DOHH2 (cell line): Measurements from ENCODE around the gene NEK10.
"Not testable (repeated sequence)": the region's sequence is repeated elsewhere in the genome, so short reads cannot be mapped to it uniquely, and the experiment has no call there.

Experiments
- H3F3A ChIP-seq: fragments of 200-600 bp; sonication (generic), shearing (Covaris generic); 2 replicates; pipeline ENCODE4 v1.6.0; 2016; ENCODE audit warnings: antibody characterized with exemption, mild to moderate bottlenecking; ENCODE audit not compliant: control insufficient read depth, insufficient read depth
- H3K27ac ChIP-seq: fragments of 200-600 bp; sonication (generic); 2 replicates; pipeline ENCODE4 v1.5.1; 2014; ENCODE audit warnings: low read depth, mild to moderate bottlenecking, low read length, moderate library complexity
- H3K27me3 ChIP-seq: fragments of 200-600 bp; sonication (generic); 2 replicates; pipeline ENCODE4 v1.6.1; 2014; ENCODE audit warnings: mild to moderate bottlenecking, low read length, mixed read lengths; ENCODE audit not compliant: control insufficient read depth
- H3K36me3 ChIP-seq: fragments of 200-600 bp; sonication (generic); 2 replicates; pipeline ENCODE4 v1.6.1; 2014; ENCODE audit warnings: mild to moderate bottlenecking, low read length, moderate library complexity, mixed read lengths; ENCODE audit not compliant: control insufficient read depth
- H3K4me1 ChIP-seq: fragments of 200-600 bp; sonication (generic); 2 replicates; pipeline ENCODE4 v1.6.1; 2014; ENCODE audit warnings: mild to moderate bottlenecking, low read length, mixed read lengths; ENCODE audit not compliant: control insufficient read depth
- H3K4me2 ChIP-seq: fragments of 200-600 bp; sonication (generic); 2 replicates; pipeline ENCODE4 v1.6.0; 2014; ENCODE audit warnings: mild to moderate bottlenecking, low read length, moderate library complexity
- H3K4me3 ChIP-seq: fragments of 200-600 bp; sonication (generic); 2 replicates; pipeline ENCODE4 v1.5.1; 2014; ENCODE audit warnings: mild to moderate bottlenecking, low read length, mixed read lengths
- H3K79me2 ChIP-seq: fragments of 200-600 bp; sonication (generic); 2 replicates; pipeline ENCODE4 v1.6.1; 2014; ENCODE audit warnings: mild to moderate bottlenecking, low read length, mixed read lengths; ENCODE audit not compliant: control insufficient read depth
- H3K9me2 ChIP-seq: fragments of 200-600 bp; sonication (generic); replicated peaks from 2 replicates; pipeline ENCODE4 v1.6.1; 2014; ENCODE audit warnings: mild to moderate bottlenecking, low read length, mixed read lengths; ENCODE audit not compliant: control insufficient read depth
- H3K9me3 ChIP-seq: fragments of 200-600 bp; sonication (generic); 2 replicates; pipeline ENCODE4 v1.6.1; 2014; ENCODE audit warnings: antibody characterized with exemption, low read length, mixed read lengths; ENCODE audit not compliant: control insufficient read depth, insufficient read depth
- H4K20me1 ChIP-seq: fragments of 200-600 bp; sonication (generic); 2 replicates; pipeline ENCODE4 v1.6.0; 2014; ENCODE audit warnings: low read depth, mild to moderate bottlenecking, antibody characterized with exemption, low read length, moderate library complexity; ENCODE audit not compliant: control insufficient read depth, insufficient read depth
- CTCF ChIP-seq: fragments of 200-600 bp; sonication (generic); IDR thresholded peaks from one replicate; pipeline ENCODE4 v1.5.1; 2014; ENCODE audit warnings: antibody characterized with exemption, mild to moderate bottlenecking, low read depth, low read length; ENCODE audit not compliant: poor library complexity, severe bottlenecking
- EZH2phosphoT487 ChIP-seq: fragments of 200-600 bp; sonication (generic); IDR thresholded peaks from 2 replicates; pipeline ENCODE4 v1.6.1; 2017; ENCODE audit warnings: borderline replicate concordance, mild to moderate bottlenecking, antibody characterized with exemption, low read length, moderate library complexity, mixed read lengths

NEK10 gene

GRCh38 chr3:27333843-27334242 lies 35.3 kb downstream of the NEK10 start:
- peaks cover 2% of the 10 kb centered on the region; the same call in 1 of the 2 replicates for H3K4me1 ChIP-seq
- H4K20me1 ChIP-seq, result no peaks in the 10 kb centered on the region
- H3K79me2 ChIP-seq, result no peaks in the 10 kb centered on the region
- H3K4me2 ChIP-seq, result no peak overlapping the region
- H3F3A ChIP-seq, result no peaks in the 10 kb centered on the region
- H3K9me3 ChIP-seq, result no peaks in the 10 kb centered on the region; the same call in 1 of the 2 replicates
- H3K9me2 ChIP-seq, result no peaks in the 10 kb centered on the region
- no peaks in the 10 kb centered on the region for H3K36me3 ChIP-seq
- H3K27ac ChIP-seq, result no peak overlapping the region
- no peak for TF ChIP-seq CTCF
- no peak for TF ChIP-seq EZH2phosphoT487
- H3K4me3 ChIP-seq, result no peak overlapping the region
- H3K27me3 ChIP-seq, result no peaks in the 10 kb centered on the region

GRCh38 chr3:27328982-27329762 lies 40.0 kb downstream of the NEK10 start:
- H3K4me3 ChIP-seq, H4K20me1 ChIP-seq, H3K36me3 ChIP-seq, H3K27ac ChIP-seq, H3K27me3 ChIP-seq, H3K9me3 ChIP-seq, H3K9me2 ChIP-seq, H3F3A ChIP-seq, H3K4me1 ChIP-seq, H3K4me2 ChIP-seq, H3K79me2 ChIP-seq: not testable (repeated sequence)

GRCh38 chr3:27326629-27327545 lies 42.3 kb downstream of the NEK10 start:
- no peaks in the 10 kb centered on the region for H3K9me2 ChIP-seq
- no peak for TF ChIP-seq EZH2phosphoT487
- no peak overlapping the region for H3K27ac ChIP-seq
- H3K4me3 ChIP-seq, result no peak overlapping the region
- no peaks in the 10 kb centered on the region for H4K20me1 ChIP-seq
- H3K36me3 ChIP-seq, result no peaks in the 10 kb centered on the region
- no peaks in the 10 kb centered on the region for H3K27me3 ChIP-seq
- H3K4me2 ChIP-seq, result no peak overlapping the region
- no peaks in the 10 kb centered on the region; the same call in 1 of the 2 replicates for H3K9me3 ChIP-seq
- no peaks in the 10 kb centered on the region for H3K4me1 ChIP-seq
- H3K79me2 ChIP-seq, result no peaks in the 10 kb centered on the region
- no peaks in the 10 kb centered on the region for H3F3A ChIP-seq

- H3K4me1 ChIP-seq, result no peaks in the 10 kb centered on the region
- H3K4me2 ChIP-seq, result no peak overlapping the region
- TF ChIP-seq EZH2phosphoT487 (no peak), CTCF (no peak)
These were observed 43.0 kb downstream of the NEK10 start for GRCh38 chr3:27326202-27326601.

More at GRCh38 chr3:27326202-27326601, 43.0 kb downstream of the NEK10 start:
- Histone ChIP-seq H3F3A (no peaks in the 10 kb centered on the region), H3K27me3 (no peaks in the 10 kb centered on the region), H3K4me3 (no peak overlapping the region), H3K27ac (no peak overlapping the region), H4K20me1 (no peaks in the 10 kb centered on the region), H3K79me2 (no peaks in the 10 kb centered on the region), H3K36me3 (no peaks in the 10 kb centered on the region), H3K9me2 (no peaks in the 10 kb centered on the region), H3K9me3 (no peaks in the 10 kb centered on the region; the same call in 1 of the 2 replicates)
